BJ (cell line): ENCODE data around the gene DNAJC5G. TPM values are rescaled to one million over a fixed set of nuclear protein-coding genes. Genes with fewer than 3 reads are reported as not detected.
A peak's percentile ranks its signal among the peaks of the same experiment; 100 is the strongest.
"Not testable (repeated sequence)": the region's sequence is repeated elsewhere in the genome, so short reads cannot be mapped to it uniquely, and the experiment has no call there.

Experiments
- CTCF ChIA-PET: fragments of 350-600 bp; formaldehyde crosslinking; extraction: SDS; loops from one replicate; lab custom pipeline; 2021; ENCODE audit warnings: antibody characterized with exemption, inconsistent platforms; lab: Yijun Ruan, JAX
- POLR2A ChIA-PET: fragments of 300-600 bp; sonication (Branson Sonifier 250); formaldehyde crosslinking; extraction: SDS; loops from one replicate; lab custom pipeline; 2021; ENCODE audit warnings: antibody characterized with exemption; lab: Charles Lee
- DNase-seq: peaks from one replicate; pipeline ENCODE4 v3.0.0-alpha.2; 2011; ENCODE audit warnings: low read depth
- H3K27me3 ChIP-seq: 2 replicates; pipeline ENCODE4 v1.6.0; 2011; ENCODE audit warnings: low read length; ENCODE audit not compliant: control insufficient read depth, insufficient read depth
- H3K36me3 ChIP-seq: 2 replicates; pipeline ENCODE4 v1.5.1; 2011; ENCODE audit warnings: low read length; ENCODE audit not compliant: control insufficient read depth, insufficient read depth
- H3K4me3 ChIP-seq: 2 replicates; pipeline ENCODE4 v1.5.1; 2011; ENCODE audit warnings: low read depth, mild to moderate bottlenecking, control low read depth, low read length
- CTCF ChIP-seq: IDR thresholded peaks from 2 replicates; pipeline ENCODE4 v1.5.1; 2011; ENCODE audit warnings: low read depth, mild to moderate bottlenecking, control low read depth, inconsistent platforms, low read length, moderate library complexity; ENCODE audit not compliant: insufficient read depth
- polyA plus RNA-seq: library from polyadenylated mRNA; depleted of rRNA; stranded (reverse); fragments of >200 nt; gene quantifications from 2 replicates; pipeline ENCODE4 v1.2.3, GENCODE V29; 2011

DNAJC5G gene
- polyA plus RNA-seq, 1 experiment = not detected

DNA sequence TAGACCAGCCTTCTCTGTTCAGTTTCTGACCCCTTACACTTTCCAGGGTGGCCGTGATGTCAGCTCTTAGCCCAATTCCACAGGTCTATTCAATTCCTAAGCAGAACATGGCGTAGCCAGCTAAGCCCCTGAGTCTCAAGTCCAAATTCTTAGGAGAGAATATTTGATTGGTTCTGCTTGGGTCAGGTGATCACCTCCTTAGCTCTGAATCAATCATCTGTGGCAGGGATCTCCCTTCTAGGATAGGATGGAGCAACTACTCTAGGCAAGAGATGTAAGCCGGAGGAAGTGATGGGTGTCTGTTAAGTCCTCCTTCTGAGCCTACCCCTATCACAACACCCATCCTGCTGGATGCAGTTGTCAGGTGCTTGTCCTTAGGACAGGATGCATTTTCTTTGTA lies 22.0 kb downstream of the DNAJC5G start:
- ChIA-PET POLR2A (no interaction called here), CTCF (interaction anchor here (0.7 to 1.0 kb wide), 3 partner anchors 9 to 17 kb away, joined by 3 to 7 read pairs (median 4); no protein-coding TSS in a partner anchor)
- no peak overlapping the region for H3K4me3 ChIP-seq
- peaks cover 5% of the 10 kb centered on the region for H3K27me3 ChIP-seq
- H3K36me3 ChIP-seq = no peaks in the 10 kb centered on the region
- TF ChIP-seq CTCF = no peak
- DNase-seq = no peak

GRCh38 chr2:27298391-27299080 lies 23.3 kb downstream of the DNAJC5G start:
- Histone ChIP-seq H3K4me3 (no peak overlapping the region), H3K36me3 (no peaks in the 10 kb centered on the region), H3K27me3 (peaks cover 5% of the 10 kb centered on the region)
- no peak for DNase-seq
- CTCF ChIA-PET = interaction anchor here (0.6 to 1.7 kb wide), 5 partner anchors 16 to 343 kb away, joined by 3 to 8 read pairs (median 4); partner anchors contain the start of gene TRIM54
- POLR2A ChIA-PET = no interaction called here
- TF ChIP-seq CTCF = no peak

GRCh38 chr2:27300606-27301005 lies 25.4 kb downstream of the DNAJC5G start:
- H3K36me3 ChIP-seq, POLR2A ChIA-PET, H3K4me3 ChIP-seq, DNase-seq: not testable (repeated sequence)
- CTCF ChIA-PET = interaction anchor here (1.7 to 1.9 kb wide), 2 partner anchors 20 to 45 kb away, joined by 4 to 5 read pairs; no protein-coding TSS in a partner anchor
- H3K27me3 ChIP-seq = peaks cover 10% of the 10 kb centered on the region

DNA sequence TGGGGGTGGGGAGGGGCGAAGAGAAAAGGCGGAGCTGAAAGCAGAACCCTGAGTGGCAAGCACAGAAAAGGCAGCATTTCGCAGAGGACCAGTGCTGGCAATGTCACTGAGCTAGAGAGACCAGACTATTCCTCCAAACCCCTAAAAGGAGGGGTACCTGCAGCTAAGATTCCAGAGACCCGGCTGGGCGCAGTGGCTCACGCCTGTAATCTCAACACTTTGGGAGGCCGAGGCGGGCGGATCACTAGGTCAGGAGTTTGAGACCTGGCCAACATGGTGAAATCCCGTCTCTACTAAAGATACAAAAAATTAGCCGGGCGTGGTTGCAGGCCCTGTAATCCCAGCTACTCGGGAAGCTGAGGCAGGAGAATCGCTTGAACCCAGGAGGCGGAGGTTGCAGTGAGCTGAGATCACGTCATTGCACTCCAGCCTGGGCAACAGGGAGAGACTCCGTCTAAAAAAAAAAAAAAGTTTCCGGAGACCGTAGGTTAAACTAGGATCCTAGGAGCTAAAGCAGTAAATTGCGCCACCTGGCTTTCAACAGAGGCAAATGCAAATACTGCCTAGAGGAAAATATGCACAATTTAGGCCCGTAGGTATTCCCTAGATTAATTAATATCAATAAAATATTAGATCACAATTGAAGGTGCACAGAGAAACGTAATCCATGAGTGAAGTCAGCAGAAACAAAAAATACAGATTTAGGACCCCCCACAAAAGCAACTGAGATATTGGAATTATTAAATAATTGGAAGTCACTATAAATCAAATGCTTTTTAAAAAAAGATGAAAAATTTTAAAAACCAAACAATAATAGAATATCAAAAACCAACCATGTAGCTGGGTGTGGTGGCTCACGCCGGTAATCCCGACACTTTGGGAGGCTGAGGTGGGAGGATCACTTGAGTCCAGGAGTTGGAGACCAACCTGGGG lies 28.1 kb downstream of the DNAJC5G start:
- POLR2A ChIA-PET = interaction anchor here (0.6 kb wide), 1 partner anchor 112 kb away, joined by 3 read pairs; no protein-coding TSS in a partner anchor
- peak; percentile 87 for TF ChIP-seq CTCF
- H3K4me3 ChIP-seq = no peak overlapping the region
- CTCF ChIA-PET = interaction anchor here (0.6 to 4.0 kb wide), 41 partner anchors 9 to 457 kb away, joined by 3 to 51 read pairs (median 5); partner anchors contain the start of genes MPV17, PREB and TRIM54
- no peaks in the 10 kb centered on the region for H3K36me3 ChIP-seq
- DNase-seq = no peak
- peaks cover 17% of the 10 kb centered on the region for H3K27me3 ChIP-seq

DNA sequence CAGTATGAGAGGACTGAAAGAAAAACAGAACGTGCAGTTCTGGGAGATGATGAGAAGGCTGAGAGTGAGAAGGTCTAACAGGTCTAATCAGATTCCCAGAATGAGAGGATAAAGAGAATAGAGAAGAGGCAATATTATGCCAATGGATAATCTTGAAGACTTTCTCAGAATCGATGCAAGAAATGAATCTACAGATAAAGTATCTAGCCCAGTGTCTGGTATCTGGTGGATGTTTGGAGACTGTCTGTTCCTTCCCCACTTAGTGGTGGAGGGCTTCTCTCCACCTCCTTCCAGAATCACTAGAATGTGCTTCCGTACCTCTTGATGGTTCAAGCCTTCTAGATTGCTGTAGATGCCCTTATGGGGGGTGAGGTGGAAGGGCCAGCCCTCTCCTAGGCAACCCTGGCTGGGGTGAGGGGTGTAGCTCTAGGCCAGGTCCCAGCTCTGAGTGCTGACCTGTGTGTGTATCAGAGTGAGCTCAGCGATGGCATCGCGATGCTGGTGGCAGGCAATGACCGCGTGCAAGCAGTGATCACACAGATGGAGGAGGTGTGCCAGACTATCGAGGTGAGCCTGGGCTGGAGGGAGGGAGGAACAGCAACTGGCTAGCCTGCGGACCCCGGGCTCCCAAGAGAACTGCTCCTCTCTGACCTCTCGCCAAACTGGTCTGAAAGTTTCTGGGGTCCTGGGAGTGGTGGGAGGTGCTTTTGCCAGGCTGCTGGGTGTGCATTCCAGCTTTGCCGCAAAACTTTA lies 29.4 kb downstream of the DNAJC5G start:
- H3K4me3 ChIP-seq = no peak overlapping the region
- ChIA-PET POLR2A (no interaction called here), CTCF (interaction anchor here (0.6 to 4.0 kb wide), 11 partner anchors 10 to 206 kb away, joined by 3 to 43 read pairs (median 7); partner anchors contain the start of gene MPV17)
- H3K27me3 ChIP-seq = peaks cover 18% of the 10 kb centered on the region
- no peak for TF ChIP-seq CTCF
- 0 out of 2 replicates have a peak, but pooled peaks cover under 1% of the 10 kb centered on the region for H3K36me3 ChIP-seq
- DNase-seq = no peak
